MCF 10A (cell line): ENCODE results near the gene SIN3B. TPM values are rescaled to one million over a fixed set of nuclear protein-coding genes. Genes with fewer than 3 reads are reported as not detected.

ENCODE experiments used
- BruUV-seq: library from RNA; stranded (reverse); fragments of 400-500 nt; replicated peaks from 2 replicates; lab custom pipeline; 2021; lab: Mats Ljungman, UMichigan
- CTCF ChIA-PET: fragments of 300-600 bp; sonication (Branson Sonifier 250); formaldehyde crosslinking; extraction: SDS; loops from one replicate; lab custom pipeline; 2021; ENCODE audit warnings: antibody characterized with exemption, inconsistent platforms; lab: Yijun Ruan, JAX
- POLR2A ChIA-PET: fragments of 300-600, 350-650 bp; sonication (Branson Sonifier 250); formaldehyde crosslinking; extraction: SDS; loops from one replicate; lab custom pipeline; 2020; ENCODE audit warnings: antibody characterized with exemption, inconsistent platforms; lab: Yijun Ruan, JAX
- DNase-seq: peaks from one replicate; pipeline ENCODE4 v3.0.0-alpha.2; 2018; ENCODE audit not compliant: unreplicated experiment
- H3K27ac Mint-ChIP-seq: one replicate; pipeline ENCODE4 v1.8.0; 2022; ENCODE audit warnings: mild to moderate bottlenecking, low read depth, mixed read lengths; ENCODE audit not compliant: unreplicated experiment
- H3K27me3 Mint-ChIP-seq: one replicate; pipeline ENCODE4 v1.8.0; 2022; ENCODE audit warnings: mixed read lengths; ENCODE audit not compliant: insufficient read depth, unreplicated experiment
- H3K36me3 Mint-ChIP-seq: one replicate; pipeline ENCODE4 v1.8.0; 2022; ENCODE audit warnings: mild to moderate bottlenecking, moderate library complexity, mixed read lengths; ENCODE audit not compliant: insufficient read depth, unreplicated experiment
- H3K4me1 Mint-ChIP-seq: one replicate; pipeline ENCODE4 v1.8.0; 2022; ENCODE audit warnings: mixed read lengths; ENCODE audit not compliant: insufficient read depth, unreplicated experiment
- H3K4me3 Mint-ChIP-seq: one replicate; pipeline ENCODE4 v1.8.0; 2022; ENCODE audit warnings: mild to moderate bottlenecking, moderate library complexity, mixed read lengths; ENCODE audit not compliant: unreplicated experiment
- H3K9me3 Mint-ChIP-seq: one replicate; pipeline ENCODE4 v1.8.0; 2022; ENCODE audit warnings: mixed read lengths; ENCODE audit not compliant: unreplicated experiment
- CTCF ChIP-seq: fragments of 200-600 bp; IDR thresholded peaks from one replicate; pipeline ENCODE4 v1.8.0; 2022; ENCODE audit warnings: antibody characterized with exemption, mild to moderate bottlenecking; ENCODE audit not compliant: unreplicated experiment
- intact Hi-C: fragments of 100-400 bp; cut with micrococcal nuclease; formaldehyde crosslinking; loops from 2 replicates; pipeline ENCODE4 v1.14.1; 2022
- total RNA-seq: library from RNA; stranded (reverse); gene quantifications from 2 replicates; pipeline ENCODE4 v1.2.3, GENCODE V29; 2022

Gene SIN3B
- total RNA-seq, 1 experiment from 2014 or later: 56.0 TPM

GRCh38 chr19:16917401-16917800 lies 88.2 kb downstream of the SIN3B start:
- no TSS peak for BruUV-seq
- no peak for DNase-seq
- Mint-ChIP-seq H3K36me3 (peaks cover 6% of the 10 kb centered on the region), H3K27me3 (no peaks in the 10 kb centered on the region), H3K4me1 (peaks cover 9% of the 10 kb centered on the region), H3K9me3 (peaks cover 9% of the 10 kb centered on the region), H3K4me3 (no peak overlapping the region), H3K27ac (no peak overlapping the region)
- intact Hi-C loops: no loop called here
- CTCF ChIA-PET: interaction anchor here (0.6 to 0.7 kb wide), 2 partner anchors 114 to 289 kb away, joined by 3 read pairs; no protein-coding TSS in a partner anchor
- TF ChIP-seq CTCF: no peak
- POLR2A ChIA-PET: no interaction called here

GRCh38 chr19:16919496-16919895 lies 90.3 kb downstream of the SIN3B start:
- ChIA-PET CTCF (interaction anchor here (0.7 kb wide), 1 partner anchor 296 kb away, joined by 4 read pairs; no protein-coding TSS in a partner anchor), POLR2A (interaction anchor here (0.7 to 1.7 kb wide), 2 partner anchors 32 to 41 kb away, joined by 3 to 6 read pairs; no protein-coding TSS in a partner anchor)
- no peak overlapping the region for H3K27ac Mint-ChIP-seq
- peak overlapping the region; percentile 35 for H3K4me3 Mint-ChIP-seq
- no peak for DNase-seq
- no peaks in the 10 kb centered on the region for H3K27me3 Mint-ChIP-seq
- peaks cover 6% of the 10 kb centered on the region for H3K36me3 Mint-ChIP-seq
- BruUV-seq: no TSS peak
- H3K9me3 Mint-ChIP-seq: peaks cover 8% of the 10 kb centered on the region
- H3K4me1 Mint-ChIP-seq: peaks cover 9% of the 10 kb centered on the region
- no peak for TF ChIP-seq CTCF
- intact Hi-C loops: no loop called here

GRCh38 chr19:16920816-16921529 lies 91.8 kb downstream of the SIN3B start:
- H3K27ac Mint-ChIP-seq: peak overlapping the region; percentile 69
- DNase-seq: peak; percentile 99
- ChIA-PET POLR2A (interaction anchor here (0.6 to 2.0 kb wide), 9 partner anchors 13 to 385 kb away, joined by 3 to 16 read pairs (median 5); no protein-coding TSS in a partner anchor), CTCF (interaction anchor here (0.6 to 1.5 kb wide), 8 partner anchors 10 to 238 kb away, joined by 3 to 4 read pairs (median 3); no protein-coding TSS in a partner anchor)
- peaks cover 9% of the 10 kb centered on the region for H3K4me1 Mint-ChIP-seq
- H3K9me3 Mint-ChIP-seq: peaks cover 9% of the 10 kb centered on the region
- intact Hi-C loops: no loop called here
- BruUV-seq: no TSS peak
- no peaks in the 10 kb centered on the region for H3K27me3 Mint-ChIP-seq
- TF ChIP-seq CTCF: no peak
- peaks cover 6% of the 10 kb centered on the region for H3K36me3 Mint-ChIP-seq
- peak overlapping the region; percentile 41 for H3K4me3 Mint-ChIP-seq

- DNase-seq: no peak
- no peak overlapping the region for H3K4me3 Mint-ChIP-seq
- no peaks in the 10 kb centered on the region for H3K27me3 Mint-ChIP-seq
- peaks cover 15% of the 10 kb centered on the region for H3K9me3 Mint-ChIP-seq
- ChIA-PET CTCF (interaction anchor here (0.7 to 1.5 kb wide), 2 partner anchors 11 to 48 kb away, joined by 3 to 4 read pairs; no protein-coding TSS in a partner anchor), POLR2A (interaction anchor here (1.4 to 2.0 kb wide), 3 partner anchors 18 to 188 kb away, joined by 5 to 16 read pairs (median 9); no protein-coding TSS in a partner anchor)
- peaks cover 5% of the 10 kb centered on the region for H3K36me3 Mint-ChIP-seq
- peaks cover 9% of the 10 kb centered on the region for H3K4me1 Mint-ChIP-seq
- BruUV-seq: no TSS peak
- TF ChIP-seq CTCF: no peak
- no peak overlapping the region for H3K27ac Mint-ChIP-seq
- intact Hi-C loops: no loop called here
Measured at GRCh38 chr19:16921766-16922591, 92.8 kb downstream of the SIN3B start.
